ENCODE results near the gene ZNF433.
A peak's percentile ranks its signal among the peaks of the same experiment; 100 is the strongest.

Gene ZNF433

DNA sequence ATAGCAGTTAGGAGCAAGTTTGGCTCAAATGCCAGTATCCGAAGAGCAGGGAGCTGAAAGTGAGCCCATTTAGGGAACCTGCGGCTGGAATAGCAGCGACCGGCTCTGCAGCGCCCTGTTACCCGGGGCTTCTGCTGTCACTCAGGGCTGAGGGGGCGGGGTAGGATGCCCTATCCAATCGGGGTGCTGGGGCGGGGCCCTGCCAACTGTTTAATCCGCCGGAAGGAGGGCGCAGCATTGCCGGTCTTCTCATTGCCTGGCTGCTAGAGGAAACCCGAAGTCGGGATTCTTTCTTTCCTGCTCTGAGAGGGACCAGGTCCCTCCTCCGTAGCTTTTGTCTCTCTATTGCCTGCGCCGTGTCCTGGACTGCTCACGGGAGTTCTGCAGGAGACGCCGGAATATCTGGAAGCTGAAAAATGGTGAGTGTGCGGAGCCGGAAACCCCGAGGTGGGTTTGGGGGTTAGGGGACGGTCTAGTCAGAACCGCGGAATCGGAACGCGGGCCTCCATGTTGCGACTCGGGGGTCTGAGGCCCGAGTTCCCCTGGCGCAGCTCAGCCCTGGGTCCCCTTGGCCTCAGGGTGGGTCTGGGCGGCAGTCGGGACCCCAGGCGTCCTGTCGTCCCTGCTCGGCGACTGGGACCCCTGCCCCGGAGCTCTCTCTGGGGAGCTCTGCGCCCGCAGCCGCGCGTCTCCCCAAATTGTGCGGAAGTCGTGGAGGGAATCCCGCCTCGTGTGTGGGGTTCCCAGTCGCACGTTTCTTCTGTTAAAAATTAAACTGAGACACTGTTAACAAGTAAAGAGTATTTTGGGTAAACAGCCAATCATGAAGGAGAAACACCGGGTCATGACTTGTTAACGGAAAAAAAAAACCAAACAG is 47.8 kb downstream of the ZNF433 start:
- DNase-seq: peak; percentile 98

DNA sequence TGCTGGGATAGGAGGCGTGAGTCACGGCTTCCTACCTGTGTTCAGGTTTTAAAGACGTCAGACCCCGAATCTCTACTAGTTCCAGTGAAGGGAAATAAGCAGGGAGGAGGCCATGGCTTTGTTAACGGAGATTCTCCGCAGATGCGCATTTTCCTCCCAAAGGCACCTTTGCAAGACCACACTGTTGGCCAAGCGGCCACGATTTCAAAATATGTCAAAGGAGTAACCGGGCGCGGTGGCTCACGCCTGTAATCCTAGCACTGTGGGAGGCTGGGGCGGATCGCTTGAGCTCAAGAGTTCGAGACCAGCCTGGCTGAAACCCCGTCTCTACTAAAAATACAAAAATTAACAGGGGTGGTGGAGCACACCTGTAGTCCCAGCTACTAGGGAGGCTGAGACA is 48.7 kb downstream of the ZNF433 start:
- no peak for DNase-seq

DNA sequence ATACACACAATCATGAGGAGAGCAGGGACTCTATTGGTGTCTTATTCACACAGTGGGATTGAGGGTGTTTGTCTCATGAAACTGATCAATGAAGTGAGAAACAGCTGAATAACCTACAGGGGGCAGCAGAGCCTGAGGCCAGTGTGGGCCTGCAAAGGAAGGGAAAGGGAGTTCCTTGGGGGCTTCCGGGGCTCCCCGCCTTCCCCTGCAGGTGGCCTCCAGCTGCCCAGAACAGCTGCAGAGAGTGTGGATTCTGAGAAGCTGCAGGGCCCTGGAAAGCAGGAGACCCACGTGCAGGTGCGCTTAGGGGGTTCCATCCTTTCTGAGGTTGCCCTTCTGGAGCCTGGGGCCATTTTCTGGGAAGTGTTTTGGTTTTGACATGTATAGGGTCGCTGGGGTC is 50.5 kb downstream of the ZNF433 start:
- DNase-seq: no peak

DNA sequence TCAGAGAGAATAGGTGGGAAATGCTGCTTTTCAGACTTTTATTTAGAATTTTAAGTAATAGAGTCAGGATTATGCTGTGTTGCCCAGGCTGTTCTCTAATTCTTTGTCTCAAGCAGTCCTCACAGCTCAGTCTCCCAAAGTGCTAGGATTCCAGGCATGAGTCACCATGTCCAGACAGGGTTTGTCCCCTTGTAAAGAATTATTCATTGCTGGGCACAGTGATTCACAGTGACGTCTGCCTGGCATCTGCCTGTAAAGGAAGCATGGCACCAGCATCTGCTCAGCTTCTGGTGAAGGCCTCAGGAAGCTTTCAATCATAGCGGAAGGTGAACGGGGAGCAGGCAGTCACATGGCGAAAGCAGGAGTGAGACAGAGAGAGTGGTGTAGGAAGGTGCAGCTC is 53.0 kb downstream of the ZNF433 start:
- no peak for DNase-seq

DNA sequence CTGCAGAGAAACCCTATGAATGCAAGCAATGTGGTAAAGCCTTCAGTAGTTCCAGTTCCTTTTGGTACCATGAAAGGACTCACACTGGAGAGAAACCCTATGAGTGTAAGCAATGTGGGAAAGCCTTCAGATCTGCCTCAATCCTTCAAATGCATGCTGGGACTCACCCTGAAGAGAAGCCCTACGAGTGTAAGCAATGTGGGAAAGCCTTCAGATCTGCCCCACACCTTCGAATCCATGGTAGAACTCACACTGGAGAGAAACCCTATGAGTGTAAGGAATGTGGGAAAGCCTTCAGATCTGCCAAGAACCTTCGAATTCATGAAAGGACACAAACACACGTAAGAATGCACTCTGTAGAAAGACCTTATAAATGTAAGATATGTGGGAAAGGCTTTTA is 56.0 kb downstream of the ZNF433 start:
- DNase-seq: no peak

DNA sequence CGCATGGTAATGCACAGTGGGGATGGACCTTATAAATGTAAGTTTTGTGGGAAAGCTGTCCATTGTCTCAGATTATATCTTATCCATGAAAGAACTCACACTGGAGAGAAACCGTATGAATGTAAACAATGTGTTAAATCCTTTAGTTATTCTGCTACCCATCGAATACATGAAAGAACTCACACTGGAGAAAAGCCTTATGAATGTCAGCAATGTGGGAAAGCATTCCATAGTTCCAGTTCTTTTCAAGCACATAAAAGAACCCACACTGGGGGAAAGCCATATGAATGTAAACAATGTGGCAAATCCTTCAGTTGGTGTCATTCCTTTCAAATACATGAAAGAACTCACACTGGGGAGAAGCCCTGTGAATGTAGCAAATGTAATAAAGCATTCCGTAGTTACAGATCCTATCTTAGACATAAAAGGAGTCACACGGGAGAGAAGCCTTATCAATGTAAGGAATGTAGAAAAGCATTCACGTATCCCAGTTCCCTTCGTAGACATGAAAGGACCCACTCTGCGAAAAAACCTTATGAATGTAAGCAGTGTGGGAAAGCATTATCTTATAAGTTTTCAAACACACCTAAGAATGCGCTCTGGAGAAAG is 56.9 kb downstream of the ZNF433 start:
- DNase-seq: no peak

DNA sequence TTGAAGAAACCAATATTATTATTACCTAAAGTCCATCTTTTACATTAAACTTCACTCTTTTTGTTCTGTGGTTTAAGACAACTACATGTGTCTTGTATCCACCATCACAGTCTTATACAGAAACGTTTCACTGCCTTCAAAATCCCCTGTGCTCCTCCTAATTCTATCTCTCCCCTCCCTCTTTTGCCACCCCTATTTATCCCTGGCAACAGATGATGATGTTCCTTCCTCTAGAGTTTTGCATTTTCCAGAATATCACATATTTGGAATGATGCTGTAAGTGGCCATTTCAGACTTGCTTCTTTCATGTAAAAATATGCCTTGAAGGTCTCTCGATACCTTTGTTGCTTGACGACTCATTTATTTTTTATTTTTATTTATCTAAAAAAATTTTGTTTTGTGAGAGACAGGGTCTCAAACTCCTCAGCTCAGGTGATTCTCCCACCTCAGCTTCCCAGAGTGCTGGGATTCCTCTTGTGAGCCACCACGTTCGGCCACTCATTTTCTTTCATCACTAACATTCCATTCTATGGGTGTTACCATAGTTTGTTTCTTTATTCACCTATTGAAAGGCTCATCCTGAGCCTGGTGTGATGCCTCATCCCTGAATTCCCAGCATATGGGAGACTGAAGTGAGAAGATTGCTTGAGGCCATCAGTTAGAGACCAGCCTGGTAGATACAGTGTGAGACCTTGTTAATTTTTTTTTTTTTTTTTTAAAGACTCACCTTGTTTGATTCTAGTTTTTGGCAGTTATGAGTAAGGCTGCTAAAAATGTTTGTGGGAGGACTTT is 62.3 kb downstream of the ZNF433 start:
- DNase-seq: no peak

DNA sequence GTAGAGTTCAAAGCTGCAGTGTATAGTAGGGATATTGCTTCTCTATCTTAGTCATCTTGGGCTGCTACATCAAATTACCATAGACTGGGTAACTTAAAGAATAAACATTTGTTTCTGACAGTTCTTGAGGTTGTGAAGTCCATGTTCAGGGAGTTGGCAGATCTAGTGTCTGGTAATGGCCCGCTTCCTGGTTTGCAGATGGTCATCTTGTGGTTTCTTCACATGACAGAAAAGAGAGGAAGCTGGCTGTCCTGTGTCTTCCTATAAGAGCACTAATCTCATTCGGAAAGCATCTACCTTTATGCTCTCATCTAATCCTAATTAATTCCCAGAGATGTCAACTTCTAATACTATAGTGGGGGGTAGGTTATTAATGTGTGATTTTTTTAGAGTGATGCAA is 64.4 kb downstream of the ZNF433 start:
- DNase-seq: peak; percentile 74 to 75

DNA sequence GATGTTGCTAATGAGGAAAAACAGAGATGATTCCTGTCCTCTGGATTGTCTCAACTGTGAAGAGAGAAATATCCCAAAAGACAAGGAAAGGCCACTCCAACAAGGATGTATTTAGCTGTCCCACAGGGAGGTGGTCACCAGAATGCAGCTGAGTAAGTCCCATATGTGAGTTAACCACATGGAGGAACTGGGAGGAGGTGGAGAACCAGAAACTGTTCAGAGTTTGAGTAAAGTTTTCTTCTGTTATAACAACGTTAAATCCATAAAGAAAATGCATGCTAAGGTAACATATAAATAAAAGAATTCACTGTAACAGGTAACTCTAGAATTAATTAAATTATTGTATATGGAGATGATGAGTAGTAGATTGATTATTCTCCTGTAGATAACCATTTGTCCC is 65.3 kb downstream of the ZNF433 start:
- DNase-seq: peak in 1 of 2 donors; percentile 23

DNA sequence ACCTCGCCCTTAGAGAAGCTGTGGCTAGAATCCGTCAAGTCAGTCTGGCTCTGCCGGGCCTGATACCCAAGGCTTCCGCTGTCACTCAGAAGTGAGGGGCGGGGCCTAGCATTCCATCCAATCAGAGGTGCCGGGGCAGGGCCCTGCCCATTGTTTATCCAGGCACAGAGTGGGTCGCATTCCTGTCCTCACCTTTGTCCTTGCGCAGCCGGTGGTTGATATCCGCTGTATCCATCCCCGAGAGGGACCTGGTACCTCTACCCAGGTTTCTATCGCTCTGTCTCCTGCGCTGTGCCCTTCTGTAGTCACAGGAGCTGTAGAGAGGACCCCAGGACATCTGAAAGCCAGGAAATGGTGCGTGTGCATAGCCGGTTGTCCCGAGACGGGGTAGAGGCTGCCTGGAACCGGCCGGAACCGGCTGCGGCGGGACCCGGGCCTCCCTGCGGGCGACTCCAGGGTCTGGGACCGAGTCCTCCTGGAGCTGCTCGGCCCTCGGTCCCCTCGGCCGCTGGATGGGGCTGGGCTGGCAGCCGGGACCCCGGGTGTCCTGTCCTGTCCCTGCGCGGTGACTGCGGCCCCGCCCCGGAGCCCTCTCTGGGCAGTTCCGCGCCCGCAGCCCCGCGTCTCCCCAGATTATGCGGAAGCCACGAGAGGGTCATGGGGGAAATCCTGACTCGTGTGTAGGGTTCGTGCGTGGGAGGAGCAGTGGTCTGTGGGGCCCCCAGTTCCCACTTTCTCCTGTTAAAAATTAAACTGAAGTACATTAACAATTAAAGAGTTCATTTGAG is 70.4 kb downstream of the ZNF433 start, which contains the start of gene ZNF763:
Gene ZNF763, plus strand, starts transcription at position 183 of the 788 bp plus-strand sequence. Its CDS starts 169 bp downstream, at position 352.
- peak; percentile 94 to 95 for DNase-seq

Data from inflammatory macrophage (primary cell).